Measurements from ENCODE around the gene GPRC5C. TPM values are rescaled to one million over a fixed set of nuclear protein-coding genes. Genes with fewer than 3 reads are reported as not detected.
A peak's percentile ranks its signal among the peaks of the same experiment; 100 is the strongest.

The GPRC5C gene
- total and polyA plus RNA-seq, 2 of the 13 experiments (the other 11 are each of a cell fraction or from before 2014, with no cell fraction given): 85.6 to 300 TPM

GRCh38 chr17:74417178-74418045, 14.5 kb upstream of the GPRC5C start (continued):
- TF ChIP-seq TAF15 (IDR thresholded peaks at IDR 0.05; ENCODE audit: low read depth, low read length, poor library complexity, severe bottlenecking): no peak
- peak; percentile 61 for TF ChIP-seq ZNF24 (IDR thresholded peaks at IDR 0.05)
- TF ChIP-seq ZNF639 (CRISPR knock-in tag; conservative IDR thresholded peaks at IDR 0.05): 0 out of 2 replicates have a peak, but pooled peaks have one; percentile 46
- no peak for TF ChIP-seq TFDP2 (CRISPR knock-in tag; IDR thresholded peaks at IDR 0.05)
- 0 out of 2 replicates have a peak, but pooled peaks have one; percentile 60 for TF ChIP-seq SOX13 (IDR thresholded peaks at IDR 0.05)
- 0 out of 4 replicates have a peak, but pooled peaks of 1 of the 2 experiments have one; percentile 72 for TF ChIP-seq SOX13 (CRISPR knock-in tag; conservative IDR thresholded peaks at IDR 0.05 in 1 of 2, IDR thresholded peaks at IDR 0.05 in 1 of 2)
- TF ChIP-seq ZNF660 (CRISPR knock-in tag; IDR thresholded peaks at IDR 0.05; ENCODE audit: borderline replicate concordance, low read depth): no peak
- TF ChIP-seq SMAD3 (CRISPR knock-in tag; IDR thresholded peaks at IDR 0.05): no peak; the same call in 1 of the 2 replicates
- peak; percentile 98 for TF ChIP-seq MIXL1 (CRISPR knock-in tag; IDR thresholded peaks at IDR 0.05)
- TF ChIP-seq ZBTB21 (CRISPR knock-in tag; IDR thresholded peaks at IDR 0.05): no peak
- TF ChIP-seq ZNF530 (CRISPR knock-in tag; IDR thresholded peaks at IDR 0.05; ENCODE audit: low read depth): no peak
- no peak for TF ChIP-seq ZSCAN5A (CRISPR knock-in tag; IDR thresholded peaks at IDR 0.05; ENCODE audit: borderline replicate concordance)
- TF ChIP-seq ZFX (CRISPR knock-in tag; IDR thresholded peaks at IDR 0.05; ENCODE audit: low read depth): 0 out of 2 replicates have a peak, but pooled peaks have one; percentile 45
- TF ChIP-seq ZNF740 (CRISPR knock-in tag; IDR thresholded peaks at IDR 0.05): peak; percentile 63
- TF ChIP-seq ZNF761 (CRISPR knock-in tag; conservative IDR thresholded peaks at IDR 0.05): no peak
- TF ChIP-seq HNF1B (CRISPR knock-in tag; IDR thresholded peaks at IDR 0.05): peak; percentile 75
- no peak for TF ChIP-seq SIN3B (IDR thresholded peaks at IDR 0.05; ENCODE audit: low read length)
- TF ChIP-seq GLI4 (CRISPR knock-in tag; IDR thresholded peaks at IDR 0.05; ENCODE audit: borderline replicate concordance): no peak
- 0 out of 2 replicates have a peak, but pooled peaks have one; percentile 16 for TF ChIP-seq NR2F6 (IDR thresholded peaks at IDR 0.05)
- peak; percentile 65; the same call in 1 of the 2 replicates for TF ChIP-seq NR2F6 (CRISPR knock-in tag; IDR thresholded peaks at IDR 0.05)
- peak; percentile 100 for TF ChIP-seq ZNF691 (CRISPR knock-in tag; IDR thresholded peaks at IDR 0.05; ENCODE audit: borderline replicate concordance, low read depth)
- no peak for TF ChIP-seq ZNF143 (CRISPR knock-in tag; IDR thresholded peaks at IDR 0.05)
- no peak for TF ChIP-seq RFX5 (IDR thresholded peaks at IDR 0.05; ENCODE audit: low read depth, low read length)

Measured in HepG2 (cell line).